GM11168 (cell line): ENCODE data around the gene SSX7.
"Not testable (repeated sequence)": the region's sequence is repeated elsewhere in the genome, so short reads cannot be mapped to it uniquely, and the experiment has no call there.

Source experiments
- in situ Hi-C: fragments of 300-500 bp; cut with MboI; formaldehyde crosslinking; loops from one replicate; pipeline ENCODE4 v1.12.0; 2022; ENCODE audit warnings: low sequenced_read_pairs; ENCODE audit not compliant: unreplicated experiment

SSX7 gene, protein sequence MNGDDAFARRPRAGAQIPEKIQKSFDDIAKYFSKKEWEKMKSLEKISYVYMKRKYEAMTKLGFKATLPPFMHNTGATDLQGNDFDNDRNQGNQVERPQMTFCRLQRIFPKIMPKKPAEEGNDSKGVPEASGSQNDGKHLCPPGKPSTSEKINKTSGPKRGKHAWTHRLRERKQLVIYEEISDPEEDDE

DNA sequence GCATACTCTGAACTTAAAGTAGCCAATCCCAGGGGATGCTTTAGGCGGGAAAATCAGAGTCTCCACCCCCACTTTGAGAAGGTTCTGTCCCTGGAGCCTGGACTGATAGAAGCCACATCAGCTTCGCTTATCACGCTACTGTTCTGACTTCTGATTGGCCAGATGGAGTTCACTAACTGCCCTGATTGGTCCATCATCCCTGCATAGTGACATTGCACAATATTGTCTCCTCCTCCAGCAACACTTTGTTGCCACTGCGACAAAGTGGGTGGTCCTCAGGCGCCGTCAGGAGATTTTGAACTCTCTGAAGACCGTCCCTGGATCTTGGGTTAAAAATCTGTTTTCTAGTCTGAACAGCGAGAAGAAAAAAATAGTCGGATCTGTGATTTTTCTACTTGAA is at the start of gene SSX7:
TSS of gene SSX7 (minus strand) at position 101 of the 400 bp plus-strand sequence. CDS start 1,428 bp downstream, outside the sequence.
- in situ Hi-C loops: not testable (repeated sequence)

DNA sequence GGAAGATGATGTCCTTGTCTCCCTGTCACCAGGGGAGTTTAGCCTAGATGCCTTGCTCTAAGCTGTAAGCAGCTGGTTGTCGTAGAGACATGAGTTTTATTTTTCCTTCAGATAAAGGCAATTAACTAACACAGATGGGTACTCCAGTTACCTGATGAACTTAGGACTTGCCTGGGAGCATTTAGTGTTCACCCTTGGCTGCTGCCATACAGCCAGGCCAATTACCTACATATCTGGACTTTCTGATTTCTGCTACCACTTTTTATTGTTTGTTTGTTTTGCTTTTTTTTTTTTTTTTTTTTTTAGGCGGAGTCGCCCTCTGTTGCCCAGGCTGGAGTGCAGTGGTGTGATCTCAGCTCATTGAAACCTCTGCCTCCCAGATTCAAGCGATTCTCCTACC is 37.3 kb upstream of the SSX7 start:
- in situ Hi-C loops: not testable (repeated sequence)

DNA sequence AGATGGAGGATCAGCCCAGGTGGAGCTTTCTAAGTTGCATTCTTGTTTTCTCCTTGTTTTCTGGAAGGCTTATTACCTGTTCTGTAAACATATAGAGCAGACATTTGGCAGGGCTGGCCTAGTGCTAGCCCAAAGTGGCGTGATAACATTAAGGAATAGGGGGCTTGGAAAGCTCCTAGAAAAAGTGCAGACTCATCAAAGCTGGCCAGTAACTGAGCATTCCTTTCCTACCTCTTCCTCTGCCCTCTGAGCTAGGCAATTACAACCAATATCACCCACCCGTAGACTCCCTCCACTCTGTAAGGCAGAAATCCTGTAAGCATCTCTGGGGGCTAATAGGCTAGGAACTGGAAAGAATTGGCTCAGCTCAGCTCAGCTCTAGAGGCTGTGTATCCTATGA is 7.5 kb upstream of the SSX7 start:
- in situ Hi-C loops: not testable (repeated sequence)

DNA sequence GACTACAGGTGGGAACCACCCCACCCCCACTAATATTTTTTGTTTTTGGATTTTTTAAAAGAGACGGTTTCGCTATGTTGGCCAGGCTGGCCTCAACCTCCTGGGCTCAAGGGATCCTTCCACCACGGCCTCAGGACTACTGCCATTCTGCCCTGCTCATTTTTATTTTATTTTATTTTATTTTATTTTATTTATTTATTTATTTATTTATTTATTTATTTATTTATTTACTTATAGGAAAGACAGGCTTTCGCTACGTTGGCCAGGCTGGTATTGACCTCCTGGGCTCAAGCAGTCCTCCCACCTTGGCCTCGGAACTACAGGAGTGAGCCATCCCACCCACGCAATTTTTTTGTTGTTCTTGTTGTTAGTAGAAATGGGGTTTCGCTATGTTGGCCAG is 775 bp upstream of the SSX7 start:
- in situ Hi-C loops: not testable (repeated sequence)

DNA sequence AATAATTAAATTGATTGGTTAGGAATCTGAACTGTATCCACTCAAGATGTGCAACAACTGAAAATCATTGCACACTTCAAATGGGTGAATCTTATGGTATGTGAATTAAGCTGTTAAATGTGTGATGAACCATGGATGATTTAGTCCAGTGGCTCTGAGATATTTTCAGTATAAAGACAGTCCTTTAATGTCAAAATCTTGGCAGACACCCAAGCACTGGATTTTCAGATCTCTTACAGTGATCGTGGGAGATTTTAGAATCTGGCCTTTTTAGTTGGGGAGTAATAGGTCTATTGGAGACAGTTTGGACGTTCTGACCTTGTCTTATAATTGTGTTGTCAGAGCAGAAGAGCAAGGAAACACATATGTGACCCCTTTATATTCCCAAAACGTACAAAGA is 4.0 kb downstream of the SSX7 start:
- in situ Hi-C loops: not testable (repeated sequence)

DNA sequence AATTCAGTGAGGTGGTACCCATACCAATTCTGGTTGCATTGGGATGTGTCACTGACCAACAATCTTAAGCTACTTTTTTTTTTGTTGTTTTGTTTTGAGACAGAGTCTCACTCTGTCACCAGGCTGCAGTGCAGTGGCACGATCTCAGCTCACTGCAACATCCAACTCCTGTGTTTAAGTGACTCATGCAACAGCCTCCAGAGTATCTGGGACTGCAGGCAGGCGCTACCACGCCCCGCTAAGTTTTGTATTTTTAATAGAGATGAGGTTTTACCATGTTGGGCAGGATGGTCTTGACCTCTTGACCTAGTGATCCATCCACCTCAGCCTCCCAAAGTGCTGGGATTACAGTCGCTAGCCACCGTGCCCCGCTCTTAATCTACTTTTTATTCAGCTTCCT is 5.7 kb downstream of the SSX7 start:
- in situ Hi-C loops: not testable (repeated sequence)

DNA sequence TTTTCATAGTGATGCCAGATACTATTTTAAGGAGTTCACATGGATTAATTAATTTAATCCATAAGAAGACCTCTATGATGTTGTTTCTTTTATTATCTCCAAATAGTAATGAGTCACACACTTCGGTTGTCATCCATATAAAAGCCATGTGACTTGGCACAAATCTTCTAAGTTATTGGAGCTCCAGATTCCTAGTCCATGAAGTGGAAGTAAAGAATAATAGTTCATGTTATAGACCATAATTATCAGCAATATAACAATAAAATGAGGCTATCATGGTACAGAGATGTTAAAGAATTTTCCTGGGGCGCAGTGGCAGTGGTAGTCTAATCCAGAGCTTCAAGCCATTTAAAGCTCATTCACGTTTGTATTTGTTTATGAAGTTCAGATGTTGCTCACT is 26.2 kb downstream of the SSX7 start:
- in situ Hi-C loops: not testable (repeated sequence)

DNA sequence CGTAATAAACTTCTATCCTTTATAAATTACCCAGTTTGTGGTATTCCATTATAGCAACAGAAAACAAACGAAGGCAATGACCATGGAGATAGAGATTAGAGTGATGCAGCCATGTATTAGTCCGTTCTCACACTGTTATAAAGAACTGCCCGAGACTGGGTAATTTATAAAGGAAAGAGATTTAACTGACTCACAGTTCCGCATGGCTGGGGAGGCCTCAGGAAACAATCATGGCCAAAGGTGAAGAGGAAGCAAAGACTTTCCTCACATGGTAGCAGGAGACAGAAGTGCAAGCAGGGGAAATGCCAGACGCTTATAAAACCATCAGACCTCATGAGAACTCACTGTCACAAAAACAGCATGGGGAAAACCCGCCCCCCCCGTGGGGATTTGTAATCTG is 34.0 kb downstream of the SSX7 start:
- in situ Hi-C loops: not testable (repeated sequence)

DNA sequence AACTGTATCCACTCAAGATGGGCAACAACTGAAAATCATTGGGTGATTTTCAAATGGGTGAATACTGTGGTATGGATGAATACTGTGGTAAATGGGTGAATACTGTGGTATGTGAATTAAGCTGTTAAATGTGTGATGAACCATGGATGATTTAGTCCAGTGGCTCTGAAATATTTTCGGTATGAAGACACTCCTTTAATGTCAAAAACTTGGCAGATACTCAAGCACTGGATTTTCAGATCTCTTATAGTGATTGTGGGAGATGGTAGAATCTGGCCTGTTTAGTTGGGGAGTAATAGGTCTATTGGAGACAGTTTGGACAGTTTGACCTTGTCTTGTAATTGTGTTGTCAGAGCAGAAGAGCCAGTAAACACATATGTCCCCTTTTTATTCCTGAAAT is 45.7 kb downstream of the SSX7 start:
- in situ Hi-C loops: no loop called here

DNA sequence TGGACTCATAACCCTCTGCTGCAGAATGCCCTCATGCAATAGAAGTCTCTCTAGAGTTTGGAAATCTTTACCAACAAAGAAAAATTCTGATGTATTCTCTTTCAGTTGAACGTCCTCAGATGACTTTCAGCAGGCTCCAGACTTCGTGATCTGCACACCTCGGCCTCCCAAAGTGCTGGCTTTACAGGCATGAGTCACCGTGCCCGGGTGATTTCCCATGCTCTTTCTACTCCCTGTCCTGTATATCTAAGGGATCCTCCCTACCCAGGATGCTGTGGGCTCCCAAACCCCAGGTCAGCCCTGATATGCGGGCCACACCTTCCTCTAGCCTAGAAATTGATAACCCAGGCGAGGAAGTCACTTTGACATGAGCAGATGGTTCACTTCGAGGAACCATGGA is 51.5 kb downstream of the SSX7 start:
- in situ Hi-C loops: not testable (repeated sequence)

DNA sequence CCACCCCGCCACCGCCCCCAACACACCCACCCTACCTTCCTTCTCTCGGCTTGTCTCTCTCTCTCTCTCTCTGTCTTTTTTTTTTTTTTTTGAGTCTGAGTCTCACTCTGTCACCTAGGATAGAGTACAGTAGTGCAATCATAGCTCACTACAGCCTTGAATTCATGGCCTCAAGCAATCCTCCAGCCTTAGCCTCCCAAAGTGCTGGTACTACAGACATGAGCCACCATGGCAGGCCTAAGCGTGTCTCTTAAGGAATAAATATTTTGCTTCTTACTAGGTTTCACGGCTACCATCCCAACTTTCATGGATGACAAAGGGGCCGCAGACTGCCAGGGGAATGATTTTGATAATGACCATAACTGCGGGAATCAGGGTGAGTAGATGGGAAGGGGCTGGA is 55.8 kb downstream of the SSX7 start:
- in situ Hi-C loops: no loop called here

DNA sequence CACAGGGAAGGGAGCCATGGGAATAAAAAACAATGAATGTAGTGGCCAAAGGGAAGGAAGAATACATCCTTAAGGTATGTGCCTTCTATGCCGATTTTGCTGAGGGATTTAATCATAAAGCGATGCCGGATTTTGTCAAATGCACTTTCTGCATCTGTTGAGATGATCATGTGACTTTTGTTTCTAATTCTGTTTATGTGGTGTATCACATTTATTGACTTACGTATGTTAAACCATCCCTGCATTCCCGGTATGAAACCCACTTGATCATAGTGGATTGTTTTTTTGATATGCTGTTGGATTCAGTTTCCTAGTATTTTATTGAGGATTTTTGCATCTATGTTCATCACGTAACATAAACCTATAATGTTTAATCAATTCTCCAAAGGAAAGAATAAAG is 60.0 kb downstream of the SSX7 start:
- in situ Hi-C loops: no loop called here
